GM12874 (cell line): ENCODE measurements around the gene MOV10.

Experiments
- CTCF ChIP-seq: IDR thresholded peaks from 2 replicates; pipeline ENCODE4 v1.5.1; 2011; ENCODE audit warnings: low read depth, mild to moderate bottlenecking, control low read depth, low read length, moderate library complexity; ENCODE audit not compliant: insufficient read depth

MOV10 gene

GRCh38 chr1:112634367-112634766 is 40.1 kb upstream of the MOV10 start:
- TF ChIP-seq CTCF = no peak

- no peak for TF ChIP-seq CTCF
Measured at GRCh38 chr1:112636056-112636455, 38.4 kb upstream of the MOV10 start.

GRCh38 chr1:112636597-112637253 is 37.7 kb upstream of the MOV10 start:
- TF ChIP-seq CTCF = no peak

- no peak for TF ChIP-seq CTCF
Measured at GRCh38 chr1:112637254-112638109, 37.0 kb upstream of the MOV10 start.

- TF ChIP-seq CTCF = no peak
Measured at GRCh38 chr1:112638110-112638428, 36.4 kb upstream of the MOV10 start.

DNA sequence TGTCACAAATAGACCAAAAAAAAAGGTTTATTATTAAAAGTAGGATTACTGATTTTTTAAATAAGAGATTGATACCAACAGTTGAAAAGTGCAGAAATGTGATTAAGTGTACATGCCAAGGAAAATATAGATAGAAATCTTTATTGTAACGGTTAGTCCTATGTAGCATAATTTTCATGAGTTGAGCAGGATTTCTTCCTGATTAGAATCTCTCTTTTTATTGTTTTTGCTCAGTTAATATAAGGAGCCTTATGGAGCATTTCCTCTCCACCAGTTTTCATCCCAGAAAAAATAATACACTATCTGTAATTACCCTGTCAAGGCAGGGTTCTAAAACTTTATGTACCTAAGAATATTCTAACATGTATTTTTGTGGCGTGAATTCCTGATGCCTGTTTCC is 31.4 kb upstream of the MOV10 start:
- no peak for TF ChIP-seq CTCF

- TF ChIP-seq CTCF = no peak
Measured at GRCh38 chr1:112646225-112646624, 28.2 kb upstream of the MOV10 start.
